Neuron (in vitro differentiated cells): ENCODE measurements around the gene MPP4.
"Not testable (repeated sequence)": the region's sequence is repeated elsewhere in the genome, so short reads cannot be mapped to it uniquely, and the experiment has no call there.

ENCODE experiments used
- H2AFZ ChIP-seq: one replicate; pipeline ENCODE4 v1.6.1; 2013; ENCODE audit warnings: low read depth, mild to moderate bottlenecking, inconsistent platforms, low read length, moderate library complexity
- H3K27me3 ChIP-seq: one replicate; pipeline ENCODE4 v1.6.1; 2013; ENCODE audit warnings: low read length; ENCODE audit not compliant: insufficient read depth
- H3K36me3 ChIP-seq: one replicate; pipeline ENCODE4 v1.6.1; 2013; ENCODE audit warnings: low read length; ENCODE audit not compliant: insufficient read depth
- H3K4me1 ChIP-seq: one replicate; pipeline ENCODE4 v1.6.1; 2013; ENCODE audit warnings: low read length; ENCODE audit not compliant: insufficient read depth
- H3K4me3 ChIP-seq: 2 replicates; pipeline ENCODE4 v1.5.1; 2013; ENCODE audit warnings: mild to moderate bottlenecking, low read length, moderate library complexity
- H3K9me3 ChIP-seq: one replicate; pipeline ENCODE4 v1.6.1; 2013; ENCODE audit warnings: low read length

MPP4 gene

GRCh38 chr2:201699416-201699815, 972 bp upstream of the MPP4 start:
- no peaks in the 10 kb centered on the region for H3K9me3 ChIP-seq
- no peaks in the 10 kb centered on the region for H3K27me3 ChIP-seq
- H3K4me1 ChIP-seq, result peaks cover 6% of the 10 kb centered on the region
- no peak overlapping the region for H3K4me3 ChIP-seq
- no peak overlapping the region for H2AFZ ChIP-seq
- H3K36me3 ChIP-seq, result peaks cover 30% of the 10 kb centered on the region

DNA sequence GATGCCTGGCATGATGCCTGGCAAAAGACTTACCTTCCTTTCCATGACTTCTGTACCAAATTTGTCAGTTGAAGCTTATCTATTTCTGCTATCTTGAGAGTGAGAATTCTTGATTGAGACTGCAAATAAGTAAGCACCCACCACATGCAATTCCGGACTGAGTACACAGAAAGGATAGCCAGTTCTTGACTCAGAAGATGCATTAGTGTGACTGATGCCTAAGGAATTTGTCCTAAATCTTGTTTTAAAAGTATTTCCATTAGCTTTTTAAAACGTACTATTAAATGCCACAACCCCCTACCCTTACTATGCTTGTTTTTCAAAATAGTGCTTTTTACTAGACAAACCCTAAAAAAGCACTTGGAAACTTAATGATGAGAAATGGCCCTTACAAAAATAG, 545 bp downstream of the MPP4 start:
- peaks cover 23% of the 10 kb centered on the region for H3K36me3 ChIP-seq
- H3K9me3 ChIP-seq, result no peaks in the 10 kb centered on the region
- no peak overlapping the region for H2AFZ ChIP-seq
- peaks cover 6% of the 10 kb centered on the region for H3K4me1 ChIP-seq
- no peak overlapping the region for H3K4me3 ChIP-seq
- no peaks in the 10 kb centered on the region for H3K27me3 ChIP-seq

- Histone ChIP-seq H3K4me1 (peaks cover 6% of the 10 kb centered on the region), H3K4me3 (no peak overlapping the region), H2AFZ (no peak overlapping the region), H3K36me3 (peaks cover 12% of the 10 kb centered on the region), H3K27me3 (no peaks in the 10 kb centered on the region), H3K9me3 (no peaks in the 10 kb centered on the region)
Measured at GRCh38 chr2:201696151-201696659, 2.2 kb downstream of the MPP4 start.

DNA sequence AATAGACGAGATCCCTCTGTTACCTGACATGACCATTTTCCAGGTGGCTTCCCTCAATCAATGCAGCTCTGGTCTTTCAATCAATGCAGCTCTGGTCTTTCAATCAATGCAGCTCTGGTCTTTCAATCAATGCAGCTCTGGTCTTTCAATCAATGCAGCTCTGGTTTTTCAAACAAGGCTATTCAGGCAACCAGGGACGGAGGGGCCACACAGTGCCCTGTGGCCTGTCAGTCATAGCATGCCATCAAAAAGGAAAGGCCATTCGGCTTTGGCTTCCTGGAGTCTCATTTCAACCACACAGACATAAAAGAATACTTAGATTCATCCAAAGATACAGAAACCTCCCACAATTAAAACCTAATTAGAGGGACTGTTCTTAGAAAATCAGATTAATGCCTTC, 13.3 kb downstream of the MPP4 start:
- Histone ChIP-seq H3K4me3 (no peak overlapping the region), H3K27me3 (no peaks in the 10 kb centered on the region), H3K36me3 (no peaks in the 10 kb centered on the region), H3K9me3 (no peaks in the 10 kb centered on the region), H2AFZ (no peak overlapping the region), H3K4me1 (peaks cover 14% of the 10 kb centered on the region)

DNA sequence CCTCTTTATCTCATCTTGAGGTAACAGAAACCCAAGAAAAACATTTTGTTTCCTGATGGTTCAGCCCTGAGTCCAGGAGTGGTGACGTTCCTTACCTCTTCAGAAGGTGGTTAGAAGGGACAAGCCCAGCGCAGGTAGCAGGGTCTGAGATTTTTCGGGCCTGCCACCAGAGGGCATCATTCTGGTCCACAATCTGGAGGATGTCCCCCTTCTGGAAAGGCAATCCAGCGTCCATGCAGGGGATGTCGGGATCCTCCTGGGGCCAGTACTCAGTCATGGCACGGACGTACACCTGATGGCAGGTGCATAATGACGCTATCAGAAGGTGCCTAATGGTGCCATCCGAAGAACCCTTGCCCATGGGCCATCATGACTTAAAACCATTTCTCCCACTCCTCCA, 17.7 kb downstream of the MPP4 start:
- Histone ChIP-seq H3K9me3 (no peaks in the 10 kb centered on the region), H3K4me1 (peaks cover 13% of the 10 kb centered on the region), H2AFZ (no peak overlapping the region), H3K27me3 (no peaks in the 10 kb centered on the region), H3K36me3 (no peaks in the 10 kb centered on the region), H3K4me3 (no peak overlapping the region)

DNA sequence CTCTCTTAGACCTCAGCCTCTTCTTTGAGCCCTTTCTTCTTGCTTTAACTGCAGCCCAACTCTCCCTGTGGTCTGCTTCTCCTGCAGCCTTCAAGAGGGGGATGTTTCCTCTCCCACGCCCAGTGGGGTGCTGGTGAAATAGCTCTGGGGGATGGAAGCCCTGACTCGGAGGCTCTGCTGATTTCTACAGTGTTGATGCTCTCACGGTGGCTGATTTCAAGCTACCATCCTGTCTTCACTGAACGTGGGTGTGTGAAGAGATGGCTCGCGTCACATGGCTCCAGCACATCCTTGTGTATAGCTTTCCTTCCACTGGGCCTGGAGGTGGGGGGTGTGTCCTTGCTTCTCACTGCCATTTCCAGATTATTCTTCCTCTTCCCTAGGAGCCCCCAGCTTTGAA, 20.0 kb downstream of the MPP4 start:
- Histone ChIP-seq H3K4me1 (no peaks in the 10 kb centered on the region), H3K27me3 (no peaks in the 10 kb centered on the region), H2AFZ (no peak overlapping the region), H3K9me3 (no peaks in the 10 kb centered on the region), H3K36me3 (no peaks in the 10 kb centered on the region), H3K4me3 (no peak overlapping the region)

GRCh38 chr2:201675454-201675853, 23.0 kb downstream of the MPP4 start:
- no peak overlapping the region for H2AFZ ChIP-seq
- no peaks in the 10 kb centered on the region for H3K36me3 ChIP-seq
- no peaks in the 10 kb centered on the region for H3K27me3 ChIP-seq
- no peaks in the 10 kb centered on the region for H3K9me3 ChIP-seq
- no peaks in the 10 kb centered on the region for H3K4me1 ChIP-seq
- no peak overlapping the region for H3K4me3 ChIP-seq

DNA sequence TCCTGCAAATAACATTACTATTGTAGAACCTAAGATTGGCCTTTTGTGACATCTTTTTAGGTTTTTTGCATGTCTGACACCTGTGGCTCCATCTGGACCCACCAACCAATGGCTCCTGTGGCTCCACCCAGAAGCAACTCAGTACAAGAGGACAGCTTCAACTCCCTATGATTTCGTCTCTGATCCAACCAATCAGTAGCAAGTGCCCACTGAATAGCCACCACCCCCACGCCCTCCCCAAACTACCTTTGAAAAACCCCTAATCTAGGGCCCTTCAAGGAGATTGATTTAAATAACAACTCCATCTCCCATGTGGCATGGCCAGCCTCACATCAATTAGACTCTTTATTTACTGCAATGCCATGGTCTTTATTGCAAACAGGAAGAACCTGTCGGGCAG, 23.6 kb downstream of the MPP4 start:
- Histone ChIP-seq H3K36me3 (no peaks in the 10 kb centered on the region), H3K9me3 (no peaks in the 10 kb centered on the region), H3K27me3 (no peaks in the 10 kb centered on the region), H3K4me3 (no peak overlapping the region), H2AFZ (no peak overlapping the region), H3K4me1 (no peaks in the 10 kb centered on the region)

DNA sequence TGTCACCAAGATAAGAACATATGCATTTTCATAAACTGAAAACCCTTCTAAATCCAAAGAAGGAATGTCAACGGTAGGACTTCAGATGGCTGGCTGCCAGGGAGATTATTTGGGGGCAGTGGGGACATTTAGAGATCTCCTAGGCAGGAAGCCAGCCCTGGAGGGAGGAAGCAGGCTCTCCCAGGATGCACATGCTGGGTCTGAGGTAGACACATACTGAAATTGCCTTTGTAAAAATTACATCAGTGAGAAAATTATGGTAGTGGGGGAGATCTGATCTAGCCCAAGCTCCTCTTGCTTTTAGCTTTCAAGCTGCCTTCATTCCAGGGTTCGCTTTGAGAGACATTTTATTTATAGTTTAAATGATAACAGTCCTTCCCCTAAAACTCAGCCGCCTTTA, 24.1 kb downstream of the MPP4 start:
- Histone ChIP-seq H3K36me3 (no peaks in the 10 kb centered on the region), H3K9me3 (no peaks in the 10 kb centered on the region), H3K27me3 (no peaks in the 10 kb centered on the region), H2AFZ (no peak overlapping the region), H3K4me3 (no peak overlapping the region), H3K4me1 (no peaks in the 10 kb centered on the region)

GRCh38 chr2:201673546-201673945, 24.9 kb downstream of the MPP4 start:
- no peak overlapping the region for H3K4me3 ChIP-seq
- no peaks in the 10 kb centered on the region for H3K9me3 ChIP-seq
- no peaks in the 10 kb centered on the region for H3K27me3 ChIP-seq
- no peak overlapping the region for H2AFZ ChIP-seq
- no peaks in the 10 kb centered on the region for H3K4me1 ChIP-seq
- no peaks in the 10 kb centered on the region for H3K36me3 ChIP-seq

DNA sequence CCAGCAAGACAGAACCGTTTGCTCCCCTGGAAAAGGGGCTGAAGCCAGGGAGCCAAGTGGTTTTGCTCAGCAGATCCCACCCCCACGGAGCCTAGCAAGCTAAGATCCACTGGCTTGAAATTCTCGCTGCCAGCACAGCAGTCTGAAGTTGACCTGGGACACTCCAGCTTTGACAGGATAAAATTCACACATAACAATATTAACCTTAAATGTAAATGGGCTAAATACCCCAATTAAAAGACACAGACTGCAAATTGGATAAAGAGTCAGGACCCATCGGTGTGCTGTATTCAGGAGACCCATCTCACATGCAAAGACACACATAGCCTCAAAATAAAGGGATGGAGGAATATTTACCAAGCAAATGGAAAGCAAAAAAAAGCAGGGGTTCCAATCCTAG, 27.2 kb downstream of the MPP4 start:
- H2AFZ ChIP-seq, H3K4me1 ChIP-seq, H3K27me3 ChIP-seq, H3K9me3 ChIP-seq, H3K36me3 ChIP-seq, H3K4me3 ChIP-seq: not testable (repeated sequence)

- Histone ChIP-seq H3K4me1 (no peaks in the 10 kb centered on the region), H3K36me3 (no peaks in the 10 kb centered on the region), H3K4me3 (no peak overlapping the region), H2AFZ (no peak overlapping the region), H3K9me3 (no peaks in the 10 kb centered on the region), H3K27me3 (no peaks in the 10 kb centered on the region)
Measured at GRCh38 chr2:201669865-201670264, 28.6 kb downstream of the MPP4 start.

DNA sequence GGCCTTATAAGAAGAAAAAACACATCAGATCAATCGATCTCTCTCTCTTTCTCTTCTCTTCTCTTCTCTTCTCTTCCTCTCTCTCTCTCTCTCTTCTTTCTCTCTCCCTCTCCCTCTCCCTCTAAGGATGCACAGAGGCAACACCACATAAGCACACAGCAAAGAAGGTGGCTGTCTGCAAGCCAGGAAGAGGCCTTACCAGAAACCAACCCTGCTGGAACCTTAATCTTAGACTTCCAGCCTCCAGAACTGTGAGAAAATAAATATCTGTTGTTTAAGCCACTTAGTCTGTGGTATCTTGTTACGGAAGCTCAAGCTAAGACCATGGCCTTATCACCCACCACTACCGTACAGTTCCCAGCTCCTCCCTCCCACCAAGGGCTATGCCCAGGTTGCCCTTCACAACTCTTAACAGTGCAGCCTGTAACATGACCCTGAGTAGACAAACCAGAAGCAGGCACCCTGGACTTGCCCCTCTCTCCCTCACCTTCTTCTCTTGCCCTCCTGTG, 30.0 kb downstream of the MPP4 start:
- no peaks in the 10 kb centered on the region for H3K27me3 ChIP-seq
- H3K4me3 ChIP-seq, result no peak overlapping the region
- H2AFZ ChIP-seq, result no peak overlapping the region
- no peaks in the 10 kb centered on the region for H3K36me3 ChIP-seq
- H3K4me1 ChIP-seq, result no peaks in the 10 kb centered on the region
- no peaks in the 10 kb centered on the region for H3K9me3 ChIP-seq

DNA sequence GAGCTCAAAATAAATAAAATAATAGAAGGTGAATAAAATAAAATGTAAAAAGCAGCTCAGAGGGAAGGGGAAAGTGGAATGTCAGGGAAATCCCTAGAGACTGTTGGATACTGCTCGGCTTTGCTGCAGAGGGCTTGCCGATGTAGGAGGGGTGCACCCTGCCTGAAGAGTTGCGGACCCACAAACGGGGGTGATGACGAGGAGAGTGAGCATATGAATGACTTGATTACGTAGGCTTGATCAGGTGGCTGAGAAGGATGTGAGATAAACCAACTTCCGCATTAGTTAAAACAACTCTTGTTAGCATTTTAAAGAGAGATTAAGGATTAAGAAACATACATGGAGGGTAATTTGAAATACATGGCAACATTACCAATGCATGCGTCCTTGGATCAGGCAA, 34.1 kb downstream of the MPP4 start:
- no peak overlapping the region for H2AFZ ChIP-seq
- H3K36me3 ChIP-seq, result no peaks in the 10 kb centered on the region
- H3K4me1 ChIP-seq, result no peaks in the 10 kb centered on the region
- H3K4me3 ChIP-seq, result no peak overlapping the region
- H3K9me3 ChIP-seq, result no peaks in the 10 kb centered on the region
- H3K27me3 ChIP-seq, result no peaks in the 10 kb centered on the region
